ENCODE results near the gene CACNA2D1. TPM values are rescaled to one million over a fixed set of nuclear protein-coding genes. Genes with fewer than 3 reads are reported as not detected.

Gene CACNA2D1
- total RNA-seq, 2 experiments from 2014 or later: not detected

DNA sequence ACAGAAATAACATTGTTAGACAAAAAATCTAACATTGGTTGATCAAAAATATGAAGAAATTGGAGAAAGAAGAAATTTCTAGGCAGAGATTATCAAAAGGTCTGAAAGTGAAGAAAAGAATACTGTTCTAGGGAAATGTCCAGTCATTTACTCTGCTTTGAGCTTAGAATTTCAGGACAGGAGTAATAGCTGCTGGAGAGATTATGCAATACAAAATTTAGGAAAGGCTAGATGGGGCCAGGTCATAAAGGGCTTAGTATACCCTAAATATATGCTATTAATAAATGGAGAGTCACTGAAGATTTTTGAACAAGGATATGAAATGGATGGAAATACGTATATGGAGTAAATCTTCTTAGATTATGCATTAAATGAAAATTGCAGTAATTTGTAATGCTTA, 279.2 kb downstream of the CACNA2D1 start:
- CTCF ChIA-PET: no interaction called here
- intact Hi-C loops (cut with micrococcal nuclease): no loop called here
- no peaks in the 10 kb centered on the region for H3K4me1 Mint-ChIP-seq (ENCODE audit: low read depth)
- H3K27me3 Mint-ChIP-seq: no peaks in the 10 kb centered on the region
- H3K4me3 Mint-ChIP-seq: no peak overlapping the region
- TF ChIP-seq CTCF (IDR thresholded peaks at IDR 0.05): no peak
- ATAC-seq: no peak
- no peak overlapping the region for H3K27ac Mint-ChIP-seq
- POLR2A ChIA-PET: no interaction called here
- no peaks in the 10 kb centered on the region for H3K9me3 Mint-ChIP-seq
- no peak for DNase-seq
- H3K36me3 Mint-ChIP-seq (ENCODE audit: low read depth): no peaks in the 10 kb centered on the region

- CTCF ChIA-PET: no interaction called here
- ATAC-seq: no peak
- POLR2A ChIA-PET: no interaction called here
- Mint-ChIP-seq H3K27me3 (no peaks in the 10 kb centered on the region), H3K4me1 (ENCODE audit: low read depth) (no peaks in the 10 kb centered on the region), H3K27ac (no peak overlapping the region), H3K4me3 (no peak overlapping the region), H3K9me3 (no peaks in the 10 kb centered on the region), H3K36me3 (ENCODE audit: low read depth) (no peaks in the 10 kb centered on the region)
- intact Hi-C loops (cut with micrococcal nuclease): no loop called here
- TF ChIP-seq CTCF (IDR thresholded peaks at IDR 0.05): no peak
- no peak for DNase-seq
Measured at GRCh38 chr7:82163586-82163985, 280.0 kb downstream of the CACNA2D1 start.

DNA sequence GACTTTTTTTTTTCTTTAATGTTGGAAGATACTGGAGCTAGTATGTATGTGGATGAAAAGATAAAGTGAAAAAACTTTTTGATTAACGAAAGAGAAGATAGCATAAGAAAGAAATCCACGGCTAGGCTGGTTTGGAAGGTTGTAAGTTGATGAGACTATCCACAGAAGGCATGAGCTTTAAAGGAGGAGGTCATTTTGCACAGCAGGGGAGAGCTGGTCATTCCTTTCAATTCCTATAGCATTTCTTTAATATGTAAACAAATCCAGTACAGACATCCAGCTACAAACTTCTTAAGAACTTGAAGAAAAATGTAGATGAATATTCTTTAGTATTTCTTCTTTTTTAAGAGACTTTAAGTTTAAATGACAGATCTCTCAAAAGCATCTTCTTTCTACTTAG, 281.3 kb downstream of the CACNA2D1 start:
- Mint-ChIP-seq H3K4me3 (no peak overlapping the region), H3K27me3 (no peaks in the 10 kb centered on the region), H3K36me3 (ENCODE audit: low read depth) (no peaks in the 10 kb centered on the region), H3K4me1 (ENCODE audit: low read depth) (no peaks in the 10 kb centered on the region), H3K27ac (no peak overlapping the region), H3K9me3 (no peaks in the 10 kb centered on the region)
- no peak for DNase-seq
- intact Hi-C loops (cut with micrococcal nuclease): no loop called here
- no peak for ATAC-seq
- ChIA-PET CTCF (no interaction called here), POLR2A (no interaction called here)
- TF ChIP-seq CTCF (IDR thresholded peaks at IDR 0.05): no peak

GRCh38 chr7:82158327-82158726, 285.2 kb downstream of the CACNA2D1 start:
- POLR2A ChIA-PET: no interaction called here

GRCh38 chr7:82156893-82157292, 286.7 kb downstream of the CACNA2D1 start:
- POLR2A ChIA-PET: no interaction called here
- Mint-ChIP-seq H3K4me1 (ENCODE audit: low read depth) (no peaks in the 10 kb centered on the region), H3K9me3 (no peaks in the 10 kb centered on the region), H3K4me3 (no peak overlapping the region), H3K36me3 (ENCODE audit: low read depth) (no peaks in the 10 kb centered on the region), H3K27ac (no peak overlapping the region), H3K27me3 (no peaks in the 10 kb centered on the region)
- intact Hi-C loops (cut with micrococcal nuclease): no loop called here
- TF ChIP-seq CTCF (IDR thresholded peaks at IDR 0.05): no peak
- CTCF ChIA-PET: no interaction called here
- no peak for DNase-seq
- ATAC-seq: no peak

More at GRCh38 chr7:82158327-82158726, 285.2 kb downstream of the CACNA2D1 start:
- no peak overlapping the region for H3K4me3 Mint-ChIP-seq
- no peak overlapping the region for H3K27ac Mint-ChIP-seq
- CTCF ChIA-PET: no interaction called here
- no peak for DNase-seq
- H3K4me1 Mint-ChIP-seq (ENCODE audit: low read depth): no peaks in the 10 kb centered on the region
- no peak for ATAC-seq
- TF ChIP-seq CTCF (IDR thresholded peaks at IDR 0.05): no peak
- H3K9me3 Mint-ChIP-seq: no peaks in the 10 kb centered on the region
- H3K27me3 Mint-ChIP-seq: no peaks in the 10 kb centered on the region
- H3K36me3 Mint-ChIP-seq (ENCODE audit: low read depth): no peaks in the 10 kb centered on the region
- intact Hi-C loops (cut with micrococcal nuclease): no loop called here
